HCT116 (cell line): ENCODE results near the gene RPP21.

Source experiments
- ATF3 ChIP-seq: IDR thresholded peaks from 2 replicates; pipeline ENCODE4 v1.6.1; 2012
- CEBPB ChIP-seq: IDR thresholded peaks from 2 replicates; pipeline ENCODE4 v1.6.1; 2012; ENCODE audit warnings: low read depth
- CTCF ChIP-seq, 3 experiments: fragments of 200-600 bp in 1 of 3; sonication (generic) in 1 of 3; IDR thresholded peaks in 2 of 3; conservative IDR thresholded peaks in 1 of 3; 2 replicates each; pipeline ENCODE4 v1.5.1; 2012 to 2017; ENCODE audit warnings: low read depth in 2 of 3, low read length in 2 of 3, antibody characterized with exemption in 1 of 3, borderline replicate concordance in 1 of 3, control low read depth in 1 of 3, mild to moderate bottlenecking in 1 of 3, mixed read lengths in 1 of 3, mixed run types in 1 of 3, moderate library complexity in 1 of 3; ENCODE audit not compliant: insufficient read depth in 1 of 3
- EGR1 ChIP-seq: IDR thresholded peaks from 2 replicates; pipeline ENCODE4 v1.6.1; 2012; ENCODE audit warnings: low read depth
- EZH2 ChIP-seq: fragments of 200-600 bp; sonication (generic); IDR thresholded peaks from 2 replicates; pipeline ENCODE4 v1.6.1; 2017; ENCODE audit warnings: antibody characterized with exemption, mixed run types
- EZH2phosphoT487 ChIP-seq: fragments of 200-600 bp; IDR thresholded peaks from 2 replicates; pipeline ENCODE4 v1.6.1; 2018; ENCODE audit warnings: antibody characterized with exemption, borderline replicate concordance
- POLR2A ChIP-seq: IDR thresholded peaks from 2 replicates; pipeline ENCODE4 v1.7.0; 2011; ENCODE audit warnings: borderline replicate concordance; ENCODE audit not compliant: insufficient read depth, insufficient read length; ENCODE audit errors: extremely low read depth
- POLR2AphosphoS5 ChIP-seq: IDR thresholded peaks from 2 replicates; pipeline ENCODE4 v1.6.1; 2011; ENCODE audit warnings: mild to moderate bottlenecking, low read depth, low read length, moderate library complexity
- REST ChIP-seq: IDR thresholded peaks from 2 replicates; pipeline ENCODE4 v1.6.1; 2012; ENCODE audit warnings: low read depth
- SP1 ChIP-seq: IDR thresholded peaks from 2 replicates; pipeline ENCODE4 v1.6.1; 2012; ENCODE audit warnings: low read depth
- ZBTB33 ChIP-seq: IDR thresholded peaks from 2 replicates; pipeline ENCODE4 v1.6.1; 2011; ENCODE audit warnings: mild to moderate bottlenecking, low read length, moderate library complexity; ENCODE audit not compliant: insufficient replicate concordance; ENCODE audit errors: extremely low read depth

- no peak for TF ChIP-seq EGR1
- no peak for TF ChIP-seq CTCF (IDR thresholded peaks at IDR 0.05 in 2 of 3, conservative IDR thresholded peaks at IDR 0.05 in 1 of 3; ENCODE audit: borderline replicate concordance in 1 of 3, insufficient read depth in 1 of 3, low read depth in 2 of 3, low read length in 2 of 3)
- TF ChIP-seq POLR2A, result no peak
- no peak for TF ChIP-seq EZH2phosphoT487
- TF ChIP-seq EZH2, result no peak
- TF ChIP-seq SP1, result no peak
- no peak for TF ChIP-seq CEBPB
- TF ChIP-seq ZBTB33, result no peak
- TF ChIP-seq POLR2AphosphoS5, result no peak
- peak; percentile 43 for TF ChIP-seq REST
- TF ChIP-seq ATF3, result no peak
Observed at GRCh38 chr6:30311101-30311500, 33.9 kb upstream of the RPP21 start.
